GM21717 (cell line): Measurements from ENCODE around the gene MICOS13.
A peak's percentile ranks its signal among the peaks of the same experiment; 100 is the strongest.
"Not testable (repeated sequence)": the region's sequence is repeated elsewhere in the genome, so short reads cannot be mapped to it uniquely, and the experiment has no call there.

ENCODE experiments used
- ATAC-seq: cut with Tn5 transposase; IDR thresholded peaks from one replicate; pipeline ENCODE4 v1.9.1; 2021; ENCODE audit warnings: mild to moderate bottlenecking, moderate library complexity; ENCODE audit not compliant: unreplicated experiment

Gene MICOS13, protein sequence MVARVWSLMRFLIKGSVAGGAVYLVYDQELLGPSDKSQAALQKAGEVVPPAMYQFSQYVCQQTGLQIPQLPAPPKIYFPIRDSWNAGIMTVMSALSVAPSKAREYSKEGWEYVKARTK

GRCh38 chr19:5680437-5681368 lies at the start of gene MICOS13, which contains the start of gene HSD11B1L:
TSS of gene MICOS13 (minus strand) at chr19:5680516. CDS start at chr19:5680486, 30 bp downstream.
TSS of gene HSD11B1L (plus strand) at chr19:5681027. CDS start at chr19:5684833, 3,806 bp downstream.
- ATAC-seq, result peak; percentile 67

DNA sequence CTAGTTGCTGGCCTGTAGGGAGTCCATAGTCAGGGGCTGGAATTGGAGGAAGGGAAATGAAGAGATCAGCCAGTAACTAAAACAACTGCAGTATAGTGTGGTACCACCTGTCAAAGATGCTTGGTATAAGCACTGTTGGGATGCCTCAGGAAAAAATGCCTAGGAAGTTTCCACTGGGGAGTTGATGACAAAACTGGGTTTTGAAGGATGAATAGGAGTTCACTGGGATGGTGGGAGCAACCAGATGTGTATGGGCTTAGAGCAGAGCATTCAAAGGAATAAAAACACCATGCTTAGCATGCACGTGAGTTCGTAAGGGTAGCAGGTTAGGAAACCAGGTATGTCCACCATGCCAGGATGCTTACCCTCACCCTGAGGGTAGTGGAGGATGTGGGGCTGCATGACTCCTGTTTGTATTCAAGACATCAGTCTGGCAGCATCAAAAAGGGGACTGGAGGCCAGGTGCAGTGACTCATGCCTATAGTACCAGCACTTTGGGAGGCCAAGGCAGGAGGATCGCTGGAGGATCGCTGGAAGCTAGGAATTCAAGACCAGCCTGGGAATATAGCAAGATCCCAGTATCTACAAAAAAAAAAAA lies 47.2 kb upstream of the MICOS13 start:
- ATAC-seq, result no peak

DNA sequence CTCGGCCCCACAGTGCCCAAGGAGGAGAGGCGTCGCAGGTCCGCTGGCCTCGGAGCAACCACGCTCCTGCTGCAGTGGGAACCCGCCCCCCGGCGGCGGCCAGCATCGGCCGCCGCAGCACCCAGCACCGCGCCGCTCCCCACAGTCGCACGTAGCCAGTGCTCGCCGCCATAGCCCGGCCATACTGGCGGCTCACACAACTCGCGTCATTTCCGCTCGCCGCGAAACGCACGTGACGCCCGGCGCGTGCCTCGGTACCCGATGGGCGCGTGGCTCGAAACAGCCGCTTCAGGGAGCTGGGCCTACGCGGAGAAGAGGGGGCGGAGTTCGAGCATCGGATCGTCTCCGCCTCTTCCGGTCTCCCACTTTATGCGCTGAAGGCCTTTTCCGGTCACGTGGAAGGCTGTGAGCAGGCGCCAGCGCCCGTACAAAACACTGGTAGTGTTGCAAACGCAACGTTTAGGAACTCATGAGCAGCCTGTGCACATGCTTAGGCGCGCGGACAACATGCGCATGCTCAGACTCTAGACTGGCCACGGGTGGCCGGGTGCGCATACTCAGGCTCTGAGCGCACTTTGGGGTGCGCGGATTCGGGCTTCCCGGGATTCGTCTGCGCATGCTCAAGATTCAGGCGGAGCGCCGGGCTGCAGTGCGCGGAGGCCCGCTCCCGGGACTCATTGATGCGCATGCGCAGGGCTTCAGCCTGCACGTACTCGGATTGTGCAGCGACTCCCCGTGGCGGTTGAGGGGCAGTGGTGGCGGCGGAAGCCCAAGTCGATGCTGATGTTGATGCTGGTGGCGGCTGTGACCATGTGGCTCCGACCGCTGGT lies 39.9 kb upstream of the MICOS13 start, which contains the start of the genes CATSPERD and LONP1:
CATSPERD (plus strand) TSS at position 677 of the 830 bp plus-strand sequence; CDS start at position 778, 101 bp downstream.
LONP1 (minus strand) TSS at position 186 of the 830 bp plus-strand sequence; CDS start at position 172, 14 bp downstream.
- peak; percentile 74 for ATAC-seq

DNA sequence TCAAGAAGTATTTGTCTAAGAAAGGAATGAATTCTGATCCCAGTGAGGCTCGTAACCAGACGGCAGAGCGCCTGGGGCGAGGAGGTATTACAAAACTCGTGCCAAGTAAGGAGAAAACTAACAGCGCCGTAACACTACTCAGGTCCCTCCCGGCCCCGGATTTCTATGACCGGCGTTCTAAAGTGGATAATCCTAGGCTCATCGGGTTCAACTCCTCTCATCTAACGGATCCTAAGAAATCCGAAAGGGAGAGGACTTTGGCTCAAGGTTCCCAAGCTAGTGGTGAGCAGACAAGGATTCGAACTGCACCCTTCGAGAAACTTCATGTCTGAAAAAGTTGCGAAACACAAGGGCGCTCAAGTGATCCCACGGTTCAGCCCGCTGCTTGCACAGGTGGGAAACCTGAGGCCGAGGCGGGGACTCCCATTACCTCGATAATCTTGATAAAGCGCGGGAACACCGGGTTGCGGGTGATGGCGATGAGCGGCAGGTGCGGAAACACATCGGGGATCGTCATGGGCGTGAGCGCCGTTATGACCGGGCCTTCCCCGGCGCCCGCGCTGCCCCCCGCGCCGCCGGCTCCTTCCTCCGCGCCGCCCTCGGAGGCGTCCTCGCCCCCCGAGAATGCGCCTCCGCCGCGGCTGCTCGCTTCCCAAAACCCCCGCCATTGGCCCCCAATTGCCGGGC lies 39.1 kb upstream of the MICOS13 start:
- ATAC-seq, result no peak

DNA sequence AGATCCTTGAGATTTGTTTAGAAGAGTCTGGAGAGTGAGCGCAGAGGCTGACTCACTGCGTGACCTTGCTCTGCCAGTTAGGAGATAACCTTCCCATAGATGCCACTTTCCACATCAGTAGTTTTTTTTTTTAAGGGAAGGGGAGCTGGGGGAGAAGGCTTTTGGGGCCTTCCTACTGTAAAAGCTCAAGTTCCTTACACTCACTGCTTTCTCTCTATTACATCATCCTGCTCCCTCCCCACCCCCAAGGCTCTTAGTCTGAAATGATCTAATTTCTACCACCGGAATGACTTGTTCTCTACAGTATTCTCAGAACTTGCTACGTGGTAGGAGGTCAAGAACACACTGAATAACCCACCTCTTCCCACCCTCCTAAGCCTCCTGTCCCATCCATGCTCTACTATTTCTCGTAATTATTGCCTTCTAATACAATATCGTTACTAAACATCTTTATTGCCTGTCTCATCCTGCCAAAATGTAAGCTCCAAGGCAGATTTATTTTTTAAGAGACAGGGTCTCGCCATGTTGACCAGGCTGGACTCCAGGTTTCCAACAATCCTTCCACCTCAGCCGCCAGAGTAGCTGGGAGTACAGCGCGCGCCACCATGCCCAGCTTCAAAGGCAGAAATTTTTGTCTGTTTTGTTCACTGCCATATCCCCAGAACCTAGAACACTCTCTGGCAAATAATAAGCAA lies 38.4 kb upstream of the MICOS13 start:
- no peak for ATAC-seq

- no peak for ATAC-seq
These were observed 37.8 kb upstream of the MICOS13 start for GRCh38 chr19:5718037-5718578.

DNA sequence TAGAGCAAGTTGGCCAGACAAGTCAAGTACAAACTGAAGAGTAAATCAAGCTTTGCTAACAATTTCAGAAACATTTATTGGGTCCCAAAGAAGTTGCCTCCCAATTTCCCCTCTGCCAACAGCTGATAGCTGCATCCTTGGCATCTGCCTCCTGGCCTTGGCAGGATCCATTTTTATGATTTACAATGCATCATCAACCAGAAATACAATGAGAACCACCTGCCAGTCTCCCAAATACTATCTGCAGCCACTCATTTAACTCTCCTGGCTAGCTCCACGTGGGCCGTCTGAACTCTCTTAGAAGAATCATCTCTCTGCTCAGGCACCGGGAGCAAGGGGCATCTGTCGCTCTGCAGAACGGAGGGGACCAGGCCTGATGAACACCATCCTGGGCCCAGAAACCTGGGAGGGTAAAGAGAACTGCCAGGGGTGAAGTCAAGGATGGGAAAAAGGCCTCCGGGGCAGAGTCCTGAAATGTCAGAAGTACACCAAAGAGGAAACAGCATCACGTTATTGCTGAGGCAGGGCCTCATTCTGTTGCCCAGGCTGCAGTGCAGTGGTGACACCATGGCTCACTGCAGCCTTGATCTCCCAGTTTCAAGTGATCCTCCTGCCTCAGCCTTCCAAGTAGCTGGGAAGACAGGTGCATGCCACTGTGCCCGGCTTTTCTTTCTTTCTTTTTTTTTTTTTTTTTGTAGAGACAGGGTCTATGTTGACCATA lies 37.1 kb upstream of the MICOS13 start:
- ATAC-seq, result no peak

GRCh38 chr19:5714816-5715215 lies 34.5 kb upstream of the MICOS13 start:
- no peak for ATAC-seq

- ATAC-seq, result no peak
These were observed 32.9 kb upstream of the MICOS13 start for GRCh38 chr19:5713228-5713627.

DNA sequence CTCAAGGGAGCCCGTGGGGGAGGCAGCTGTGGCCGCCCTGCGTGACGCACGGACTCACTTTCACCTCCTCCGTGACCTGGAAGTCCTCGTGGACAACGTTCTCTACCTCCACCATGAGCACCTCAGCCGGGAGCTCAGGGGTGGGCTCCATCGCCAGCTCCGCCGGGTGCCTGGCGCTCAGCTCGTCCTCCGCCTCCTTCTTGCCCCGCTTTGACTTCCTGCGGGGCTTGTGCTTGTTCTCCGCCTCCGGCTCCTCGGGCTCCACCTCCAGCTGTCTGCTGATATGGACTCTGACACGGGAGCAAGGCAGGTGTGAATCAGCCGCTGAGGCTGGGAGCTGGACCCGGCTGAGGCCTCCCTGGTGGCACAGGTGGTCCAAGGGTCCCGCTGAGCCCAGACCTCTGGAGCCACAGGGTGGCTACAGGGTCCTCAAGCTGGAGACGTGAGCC lies 31.4 kb upstream of the MICOS13 start:
- no peak for ATAC-seq

- ATAC-seq, result no peak
These were observed 30.7 kb upstream of the MICOS13 start for GRCh38 chr19:5711025-5711424.

DNA sequence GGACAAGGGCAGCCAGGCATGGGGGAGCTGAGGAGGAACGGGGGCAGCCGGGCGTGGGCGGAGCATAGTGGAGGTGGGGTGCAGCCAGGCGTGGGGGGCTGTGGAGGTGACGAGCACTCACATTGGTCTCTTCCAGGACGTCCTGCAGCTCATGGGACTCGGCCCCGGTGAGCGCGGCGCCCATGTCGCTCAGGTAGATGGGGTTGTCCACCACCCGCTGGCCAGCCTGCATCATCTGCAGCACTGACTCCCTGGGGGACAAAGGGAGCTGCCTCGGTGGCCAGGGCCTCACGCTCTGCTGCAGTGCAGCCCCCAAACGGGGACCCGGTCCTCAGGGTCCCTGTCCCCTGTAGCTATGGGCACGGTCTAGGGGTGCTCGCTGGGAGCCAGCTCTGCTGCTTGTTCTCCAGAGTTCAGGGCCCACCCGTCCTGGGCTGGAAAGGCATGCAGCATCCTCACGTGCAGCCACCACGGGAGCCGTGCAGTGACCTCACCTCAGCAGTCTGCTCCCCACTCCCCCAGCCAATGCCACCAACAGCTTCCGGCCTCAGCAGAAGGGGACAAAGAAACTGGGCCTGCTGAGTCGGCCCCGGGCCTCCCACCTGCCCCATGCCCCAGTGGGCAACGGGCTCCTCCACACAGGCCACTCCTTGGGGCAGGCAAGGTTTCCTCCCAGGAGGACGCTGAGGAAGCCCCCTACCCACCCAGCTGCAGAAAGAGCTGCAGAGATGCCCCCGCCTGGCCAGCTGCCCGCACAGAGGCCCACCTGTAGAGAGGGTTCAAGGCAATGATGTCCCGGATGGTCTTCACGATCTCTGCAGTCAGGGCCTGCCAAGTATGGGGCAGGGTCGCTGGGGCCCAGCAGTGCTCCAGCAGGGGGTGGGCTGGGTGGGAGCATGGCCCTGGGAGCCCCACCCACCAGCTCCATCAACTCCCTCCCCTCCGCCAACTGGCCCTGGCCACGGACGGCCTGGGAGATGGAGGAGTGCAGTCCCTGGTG lies 27.6 kb upstream of the MICOS13 start:
- no peak for ATAC-seq

GRCh38 chr19:5706876-5707573 lies 26.7 kb upstream of the MICOS13 start:
- no peak for ATAC-seq

DNA sequence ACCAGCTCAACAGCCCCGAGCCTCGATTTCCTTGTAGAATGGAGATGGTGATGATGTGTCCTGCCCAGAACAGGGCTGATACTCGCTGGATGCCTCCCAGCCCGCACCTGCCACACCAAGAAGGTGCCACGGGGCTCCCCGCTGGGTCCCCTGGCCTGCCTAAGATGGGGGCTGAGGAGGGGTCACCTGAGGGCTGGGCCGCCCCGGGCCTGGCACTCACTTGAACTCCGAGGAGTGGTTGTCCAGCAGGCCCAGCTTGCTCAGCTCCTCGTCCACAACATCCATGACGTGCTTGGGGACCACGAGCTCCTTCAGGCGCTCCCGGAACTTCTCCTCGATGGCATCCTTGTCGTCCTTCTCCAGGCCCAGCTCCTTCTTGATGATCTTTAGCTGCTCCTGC lies 25.2 kb upstream of the MICOS13 start:
- ATAC-seq, result no peak

DNA sequence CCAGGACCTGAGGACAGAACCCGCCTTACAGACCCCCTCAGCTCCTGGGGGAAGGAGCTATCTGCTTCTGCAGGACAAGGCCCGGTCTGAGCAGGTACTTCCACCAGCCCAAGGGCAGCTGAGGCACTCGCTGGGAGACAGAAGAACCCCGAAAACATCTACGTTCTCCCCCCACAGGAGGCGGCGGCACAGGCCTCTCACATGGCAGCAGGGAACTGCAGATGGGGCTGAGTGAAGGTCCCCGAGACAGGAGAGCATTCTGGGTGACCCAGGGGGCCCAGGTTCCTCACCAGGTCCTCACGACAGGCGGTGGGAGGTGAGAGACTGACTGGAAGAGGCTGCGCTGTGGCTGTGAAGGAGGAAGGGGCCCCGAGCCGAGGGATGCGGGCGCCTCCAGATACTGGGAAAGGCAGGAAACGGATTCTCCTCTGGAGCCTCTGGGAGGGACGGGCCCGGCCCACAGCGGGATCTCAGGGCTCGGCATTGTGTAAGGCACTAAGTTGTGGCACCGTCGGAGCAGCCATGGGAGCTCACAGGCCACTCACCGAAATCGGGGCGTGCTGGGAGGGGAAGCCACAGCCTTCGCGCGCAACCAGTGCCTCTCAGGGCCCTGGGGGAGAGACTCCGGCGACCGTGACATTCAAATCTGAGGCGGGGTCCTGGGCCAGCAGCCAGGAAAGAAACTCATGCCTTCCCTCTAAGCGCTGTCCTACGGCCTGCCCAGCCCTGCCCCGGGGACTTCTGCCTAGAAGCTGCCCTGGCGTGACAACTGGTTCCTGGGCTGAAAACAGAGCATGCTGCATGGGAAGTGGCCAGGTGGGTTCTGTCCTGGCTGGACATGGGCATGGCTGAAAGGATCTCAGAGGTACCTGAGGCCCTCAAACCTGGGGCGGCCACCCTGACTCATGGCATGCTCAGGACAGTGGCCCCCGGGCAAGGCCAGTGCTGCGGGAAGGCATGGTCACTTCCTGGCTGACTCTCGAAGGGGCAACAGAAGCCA lies 23.8 kb upstream of the MICOS13 start:
- no peak for ATAC-seq

DNA sequence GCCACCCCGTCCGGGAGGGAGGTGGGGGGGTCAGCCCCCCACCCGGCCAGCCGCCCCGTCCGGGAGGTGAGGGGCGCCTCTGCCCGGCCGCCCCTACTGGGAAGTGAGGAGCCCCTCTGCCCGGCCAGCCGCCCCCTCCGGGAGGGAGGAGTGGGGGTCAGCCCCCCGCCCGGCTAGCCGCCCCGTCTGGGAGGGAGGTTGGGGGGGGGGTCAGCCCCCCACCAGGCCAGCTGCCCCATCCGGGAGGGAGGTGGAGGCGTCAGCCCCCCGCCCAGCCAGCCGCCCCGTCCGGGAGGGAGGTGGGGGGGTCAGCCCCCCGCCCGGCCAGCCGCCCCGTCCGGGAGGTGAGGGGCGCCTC lies 21.7 kb upstream of the MICOS13 start:
- not testable (repeated sequence) for ATAC-seq
